GM06990 (cell line): ENCODE measurements around the gene NOL4L.

ENCODE experiments used
- DNase-seq: peaks from one replicate; pipeline ENCODE4 v3.0.0-alpha.2; 2011; ENCODE audit not compliant: insufficient read length; ENCODE audit errors: extremely low read depth
- H3K27me3 ChIP-seq: replicated peaks from 2 replicates; pipeline ENCODE4 v1.6.0; 2011; ENCODE audit warnings: low read length; ENCODE audit not compliant: control insufficient read depth, insufficient read depth
- H3K36me3 ChIP-seq: 2 replicates; pipeline ENCODE4 v1.5.1; 2011; ENCODE audit warnings: low read length; ENCODE audit not compliant: control insufficient read depth, insufficient read depth
- H3K4me3 ChIP-seq: replicated peaks from 2 replicates; pipeline ENCODE4 v1.5.1; 2011; ENCODE audit warnings: low read depth, mild to moderate bottlenecking, control low read depth, low read length
- CTCF ChIP-seq: IDR thresholded peaks from 2 replicates; pipeline ENCODE4 v1.5.1; 2011; ENCODE audit warnings: low read length, control low read depth, mild to moderate bottlenecking, inconsistent platforms; ENCODE audit not compliant: insufficient read depth, poor library complexity, severe bottlenecking

Gene NOL4L

DNA sequence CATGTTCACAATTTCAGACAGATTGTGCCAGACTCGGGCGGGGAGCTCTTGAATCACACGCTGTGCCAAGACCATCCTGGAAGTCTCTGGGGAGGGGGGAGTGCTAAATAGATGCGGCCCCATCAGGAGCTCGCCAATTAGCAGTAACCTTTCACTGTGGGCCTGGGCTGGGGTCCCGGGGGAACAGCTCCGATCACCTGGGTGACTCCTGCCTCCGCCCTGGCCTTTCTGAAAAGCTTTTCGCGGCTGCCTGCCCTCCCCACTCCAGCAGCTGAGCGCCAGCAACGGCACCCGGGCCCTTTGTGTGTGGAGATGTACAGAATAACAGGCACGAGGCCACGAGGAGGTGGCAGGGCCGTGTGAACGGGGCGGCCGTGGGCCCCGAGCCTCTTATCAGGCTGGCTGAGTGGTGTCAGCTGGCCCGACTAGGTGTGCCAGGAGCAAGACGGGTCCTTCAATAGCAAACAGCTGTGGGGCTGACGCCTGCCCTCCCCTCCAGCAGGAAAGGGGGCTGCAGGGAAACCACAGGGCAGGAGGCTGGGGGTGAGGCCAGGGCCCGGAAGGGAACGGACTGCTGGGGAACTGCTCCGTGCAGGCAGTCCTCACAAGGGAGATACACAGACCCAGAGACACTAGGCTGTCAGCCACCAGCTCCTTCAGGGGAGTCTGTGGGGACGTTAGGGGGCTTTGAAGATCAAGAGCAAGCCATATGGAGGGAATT lies 56.8 kb downstream of the NOL4L start:
- TF ChIP-seq CTCF, result no peak
- H3K36me3 ChIP-seq, result peaks cover 1% of the 10 kb centered on the region
- no peaks in the 10 kb centered on the region for H3K27me3 ChIP-seq
- H3K4me3 ChIP-seq, result no peak overlapping the region
- DNase-seq, result no peak

DNA sequence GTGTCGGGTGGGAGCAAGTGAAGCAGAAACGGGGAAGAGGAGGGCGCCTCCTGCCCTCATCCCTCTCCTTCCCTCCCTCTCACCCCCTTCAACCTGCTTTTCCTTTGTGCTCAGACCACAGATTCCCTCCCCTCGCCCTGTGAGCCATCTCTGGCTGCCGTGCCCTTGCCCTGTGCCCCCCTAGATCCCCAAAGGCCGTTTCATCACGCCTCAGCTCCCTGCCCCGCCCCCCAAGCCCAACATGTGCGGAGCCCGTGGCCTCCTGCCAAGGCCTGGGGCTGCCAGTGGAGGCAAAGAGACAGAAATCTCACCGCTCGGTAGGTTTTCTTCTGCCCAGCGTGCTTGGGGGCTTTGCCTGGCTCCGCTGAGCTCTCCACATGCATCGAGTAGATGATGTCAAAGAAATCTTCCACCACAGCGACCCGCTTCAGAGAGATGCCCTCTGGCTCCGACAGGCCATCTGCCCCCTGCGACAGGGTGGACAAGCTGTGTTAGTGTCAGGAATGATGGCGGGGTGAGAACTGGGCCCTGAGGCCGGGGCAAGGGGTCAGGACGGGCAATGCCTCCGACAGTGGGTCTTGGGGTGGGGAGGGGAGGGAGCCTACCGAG lies 57.6 kb downstream of the NOL4L start:
- TF ChIP-seq CTCF, result no peak
- peaks cover 1% of the 10 kb centered on the region for H3K36me3 ChIP-seq
- no peak overlapping the region for H3K4me3 ChIP-seq
- H3K27me3 ChIP-seq, result no peaks in the 10 kb centered on the region
- DNase-seq, result no peak

DNA sequence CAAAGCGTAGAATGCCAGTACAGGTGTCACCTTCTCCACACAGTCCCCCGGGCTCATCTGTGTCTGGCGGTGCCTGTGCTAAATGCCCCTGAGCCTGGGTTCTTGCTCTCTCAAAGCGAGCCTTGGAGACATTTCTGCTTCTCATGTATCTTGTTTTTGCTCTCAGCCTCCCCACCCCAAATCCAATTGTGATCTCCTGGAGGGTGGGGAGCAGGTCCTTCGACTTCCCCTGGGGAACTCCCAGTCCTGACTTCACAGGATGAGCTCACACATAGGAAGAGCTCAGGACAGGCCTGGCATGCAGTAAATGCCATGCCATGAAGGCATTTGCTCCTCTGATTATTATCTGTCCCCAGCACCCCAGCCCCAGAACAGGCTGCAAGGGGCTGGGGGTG lies 58.1 kb downstream of the NOL4L start:
- DNase-seq, result no peak
- H3K27me3 ChIP-seq, result no peaks in the 10 kb centered on the region
- no peak for TF ChIP-seq CTCF

GRCh38 chr20:32526541-32526940 lies 58.6 kb downstream of the NOL4L start:
- DNase-seq, result no peak
- H3K36me3 ChIP-seq, result peaks cover 1% of the 10 kb centered on the region
- no peak for TF ChIP-seq CTCF

More for the DNA sequence above, 58.1 kb downstream of the NOL4L start:
- Histone ChIP-seq H3K4me3 (no peak overlapping the region), H3K36me3 (peaks cover 1% of the 10 kb centered on the region)

DNA sequence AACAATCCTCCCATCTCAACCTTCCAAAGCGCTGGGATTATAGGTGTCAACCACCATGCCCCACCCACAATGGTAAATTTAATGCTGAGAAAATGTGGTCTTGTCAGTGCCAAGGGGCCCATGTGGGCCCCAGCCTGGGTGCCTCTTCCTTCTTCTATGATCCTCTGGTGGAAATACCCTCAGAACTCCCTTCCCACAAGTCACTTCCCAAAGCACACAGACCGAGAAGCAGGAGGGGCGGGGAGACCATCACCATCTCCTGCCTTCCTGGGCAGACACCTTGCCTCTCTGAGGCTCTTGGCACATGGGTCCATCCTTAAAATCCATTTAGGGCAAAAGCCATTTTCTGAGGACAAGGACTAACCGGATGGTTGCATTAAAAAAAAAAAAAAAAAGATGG lies 59.0 kb downstream of the NOL4L start:
- Histone ChIP-seq H3K36me3 (peaks cover 1% of the 10 kb centered on the region), H3K27me3 (no peaks in the 10 kb centered on the region), H3K4me3 (no peak overlapping the region)
- no peak for DNase-seq
- no peak for TF ChIP-seq CTCF

More at GRCh38 chr20:32526541-32526940, 58.6 kb downstream of the NOL4L start:
- no peak overlapping the region for H3K4me3 ChIP-seq
- no peaks in the 10 kb centered on the region for H3K27me3 ChIP-seq
